SK-N-SH (cell line): ENCODE results near the gene YAF2. TPM values are rescaled to one million over a fixed set of nuclear protein-coding genes. Genes with fewer than 3 reads are reported as not detected.

Experiments used
- CTCF ChIA-PET: fragments of 300-600, 350-600 bp; formaldehyde crosslinking; extraction: SDS; loops from one replicate; lab custom pipeline; 2021; lab: Yijun Ruan, JAX
- POLR2A ChIA-PET: fragments of 350-600 bp; sonication (Branson Sonifier 250); formaldehyde crosslinking; extraction: SDS; loops from one replicate; lab custom pipeline; 2020; ENCODE audit warnings: antibody characterized with exemption, inconsistent platforms; lab: Yijun Ruan, JAX
- DNase-seq: peaks from one replicate; pipeline ENCODE4 v3.0.0; 2012
- H2AFZ ChIP-seq: fragments of 200-600 bp; sonication (generic); 2 replicates; pipeline ENCODE4 v1.8.1; 2016; ENCODE audit warnings: antibody characterized with exemption, mild to moderate bottlenecking, low read depth
- H3F3A ChIP-seq: fragments of 200-600 bp; sonication (generic); replicated peaks from 2 replicates; pipeline ENCODE3; 2016; ENCODE audit warnings: antibody characterized with exemption, mild to moderate bottlenecking; ENCODE audit not compliant: insufficient read depth
- H3K27ac ChIP-seq, 2 experiments: fragments of 200-500 bp in 1 of 2; fragments of 200-600 bp in 1 of 2; sonication (Bioruptor generic) in 1 of 2; sonication (generic), shearing (Covaris generic) in 1 of 2; 2 replicates each; pipeline versions ENCODE4 v1.5.1 to v1.6.1; 2014 to 2016; ENCODE audit warnings: low read depth in 2 of 2, inconsistent platforms in 1 of 2, low read length in 1 of 2, mild to moderate bottlenecking in 1 of 2, mixed read lengths in 1 of 2
- H3K27me3 ChIP-seq: fragments of 200-600 bp; sonication (generic), shearing (Covaris generic); 2 replicates; pipeline ENCODE4 v1.6.1; 2016; ENCODE audit warnings: mixed run types; ENCODE audit not compliant: insufficient read depth
- H3K36me3 ChIP-seq, 2 experiments: fragments of 200-500 bp in 1 of 2; fragments of 200-600 bp in 1 of 2; sonication (Bioruptor generic) in 1 of 2; sonication (generic) in 1 of 2; replicated peaks in 1 of 2; 2 replicates each; pipeline versions ENCODE3 to v1.5.1; 2014 to 2016; ENCODE audit warnings: low read length in 1 of 2, mild to moderate bottlenecking in 1 of 2; ENCODE audit not compliant: insufficient read depth in 2 of 2, control insufficient read depth in 1 of 2
- H3K4me1 ChIP-seq, 2 experiments: fragments of 200-500 bp in 1 of 2; fragments of 200-600 bp in 1 of 2; sonication (Bioruptor generic) in 1 of 2; sonication (generic), shearing (Covaris generic) in 1 of 2; 2 replicates each; pipeline versions ENCODE4 v1.5.1 to v1.6.1; 2014 to 2016; ENCODE audit warnings: low read depth in 1 of 2, low read length in 1 of 2, mixed run types in 1 of 2; ENCODE audit not compliant: insufficient read depth in 2 of 2, control insufficient read depth in 1 of 2
- H3K4me2 ChIP-seq: fragments of 200-600 bp; sonication (generic), shearing (Covaris generic); 2 replicates; pipeline ENCODE4 v1.6.1; 2017; ENCODE audit warnings: mixed run types
- H3K4me3 ChIP-seq, 2 experiments: fragments of 200-500 bp in 1 of 2; fragments of 200-600 bp in 1 of 2; sonication (Bioruptor generic) in 1 of 2; sonication (generic), shearing (Covaris generic) in 1 of 2; 2 replicates each; pipeline versions ENCODE4 v1.5.1 to v1.8.1; 2014 to 2016; ENCODE audit warnings: low read depth in 2 of 2, inconsistent platforms in 1 of 2, low read length in 1 of 2, mild to moderate bottlenecking in 1 of 2, mixed read lengths in 1 of 2, moderate library complexity in 1 of 2
- H3K79me2 ChIP-seq: fragments of 200-600 bp; sonication (generic); 2 replicates; pipeline ENCODE4 v1.8.1; 2017; ENCODE audit warnings: mild to moderate bottlenecking; ENCODE audit not compliant: insufficient read depth
- H3K9ac ChIP-seq: fragments of 200-600 bp; sonication (generic); 2 replicates; pipeline ENCODE4 v1.6.1; 2017; ENCODE audit warnings: mixed run types
- H3K9me2 ChIP-seq: fragments of 200-600 bp; sonication (generic); 2 replicates; pipeline ENCODE4 v1.6.1; 2017; ENCODE audit warnings: mixed run types
- H3K9me3 ChIP-seq: fragments of 200-600 bp; sonication (generic); 2 replicates; pipeline ENCODE4 v1.6.1; 2017; ENCODE audit warnings: mixed run types, mild to moderate bottlenecking, moderate library complexity
- H4K20me1 ChIP-seq: fragments of 200-600 bp; sonication (generic); 2 replicates; pipeline ENCODE4 v1.6.1; 2017; ENCODE audit warnings: mild to moderate bottlenecking, mixed run types; ENCODE audit not compliant: insufficient read depth
- CHD2 ChIP-seq: fragments of 150-350 bp; IDR thresholded peaks from 2 replicates; pipeline ENCODE4 v1.6.1; 2018; ENCODE audit warnings: low read length; ENCODE audit not compliant: partially characterized antibody
- CTCF ChIP-seq: fragments of 200-600 bp; sonication (generic); IDR thresholded peaks from 2 replicates; pipeline ENCODE4 v1.6.1; 2017; ENCODE audit warnings: antibody characterized with exemption, mild to moderate bottlenecking, moderate library complexity
- ELF1 ChIP-seq: IDR thresholded peaks from 2 replicates; pipeline ENCODE4 v1.4.0; 2012
- EP300 ChIP-seq, 2 experiments: IDR thresholded peaks; 2 replicates each; pipeline versions ENCODE4 v1.4.0 to v1.6.1; 2012; ENCODE audit warnings: borderline replicate concordance in 1 of 2, low read depth in 1 of 2, low read length in 1 of 2
- EZH2phosphoT487 ChIP-seq: fragments of 200-600 bp; sonication (generic); IDR thresholded peaks from 2 replicates; pipeline ENCODE4 v1.6.1; 2017; ENCODE audit warnings: low read depth, mixed run types, mild to moderate bottlenecking, antibody characterized with exemption, moderate library complexity, borderline replicate concordance
- FOSL2 ChIP-seq: IDR thresholded peaks from 2 replicates; pipeline ENCODE4 v1.4.0; 2012; ENCODE audit warnings: low read depth, mild to moderate bottlenecking, moderate library complexity, borderline replicate concordance
- FOXM1 ChIP-seq: IDR thresholded peaks from 2 replicates; pipeline ENCODE4 v1.4.0; 2012; ENCODE audit warnings: low read depth, mild to moderate bottlenecking
- GATA2 ChIP-seq: sonication (generic); formaldehyde crosslinking; IDR thresholded peaks from 2 replicates; pipeline ENCODE4 v1.5.0; 2020; ENCODE audit warnings: mild to moderate bottlenecking, missing genetic modification reagents
- MEF2A ChIP-seq: IDR thresholded peaks from 2 replicates; pipeline ENCODE4 v1.4.0; 2012; ENCODE audit warnings: low read depth, borderline replicate concordance
- MXI1 ChIP-seq: IDR thresholded peaks from 2 replicates; pipeline ENCODE4 v1.6.1; 2012; ENCODE audit warnings: mild to moderate bottlenecking, low read depth, low read length, improper control_type of control experiment
- NFIC ChIP-seq: IDR thresholded peaks from 2 replicates; pipeline ENCODE4 v1.4.0; 2012; ENCODE audit warnings: borderline replicate concordance
- NRF1 ChIP-seq: IDR thresholded peaks from 2 replicates; pipeline ENCODE4 v1.6.1; 2012; ENCODE audit warnings: low read depth, mild to moderate bottlenecking, low read length
- POLR2AphosphoS5 ChIP-seq: IDR thresholded peaks from 2 replicates; pipeline ENCODE4 v1.6.1; 2012; ENCODE audit warnings: low read depth, low read length
- RAD21 ChIP-seq: IDR thresholded peaks from 2 replicates; pipeline ENCODE4 v1.6.1; 2012; ENCODE audit warnings: mild to moderate bottlenecking, low read length
- RFX5 ChIP-seq: IDR thresholded peaks from 2 replicates; pipeline ENCODE4 v1.6.1; 2012; ENCODE audit warnings: mild to moderate bottlenecking, improper control_type of control experiment, low read length
- RXRA ChIP-seq: IDR thresholded peaks from 2 replicates; pipeline ENCODE4 v1.4.0; 2012; ENCODE audit warnings: low read depth, mild to moderate bottlenecking, borderline replicate concordance
- SIN3A ChIP-seq: IDR thresholded peaks from 2 replicates; pipeline ENCODE4 v1.6.1; 2012; ENCODE audit warnings: low read depth, mild to moderate bottlenecking, low read length, moderate library complexity, borderline replicate concordance
- TAF1 ChIP-seq: IDR thresholded peaks from 2 replicates; pipeline ENCODE4 v1.6.1; 2012; ENCODE audit warnings: low read depth, mild to moderate bottlenecking, low read length, moderate library complexity, borderline replicate concordance
- TCF12 ChIP-seq: IDR thresholded peaks from 2 replicates; pipeline ENCODE4 v1.4.0; 2012
- USF2 ChIP-seq: fragments of 150-350 bp; IDR thresholded peaks from 2 replicates; pipeline ENCODE4 v1.6.1; 2017; ENCODE audit warnings: antibody characterized with exemption, low read length, low read depth, borderline replicate concordance
- YY1 ChIP-seq: IDR thresholded peaks from 2 replicates; pipeline ENCODE4 v1.4.0; 2012; ENCODE audit warnings: low read depth, mild to moderate bottlenecking
- WGBS: methylation state at CpG from one replicate; pipeline ENCODE4 v1.1.6; 2017; ENCODE audit warnings: low lambda C conversion rate; 5-methylcytosine and 5-hydroxymethylcytosine counted together
- polyA plus RNA-seq, 3 experiments: library from polyadenylated mRNA; depleted of rRNA; stranded (reverse); fragments of >200 nt; gene quantifications; 2 replicates each; pipeline ENCODE4 v1.2.3, GENCODE V29; 2012
- TF ChIP-seq, protein P1 (sequence below): IDR thresholded peaks from 2 replicates; pipeline ENCODE4 v1.4.0; 2012; ENCODE audit warnings: low read depth

Gene YAF2
- polyA plus RNA-seq, 1 of the 3 experiments (the other 2 are of a cell fraction): 5.3 TPM

GRCh38 chr12:42275499-42275898, 37.5 kb upstream of the YAF2 start:
- H3K27ac ChIP-seq: no peak overlapping the region
- H2AFZ ChIP-seq: no peak overlapping the region
- no peak overlapping the region for H3K4me3 ChIP-seq
- no peaks in the 10 kb centered on the region for H3K27me3 ChIP-seq
- H3F3A ChIP-seq: no peaks in the 10 kb centered on the region
- H3K4me1 ChIP-seq: no peaks in the 10 kb centered on the region
- TF ChIP-seq ELF1: no peak
- TF ChIP-seq EP300 (IDR thresholded peaks at IDR 0.05; ENCODE audit: borderline replicate concordance in 1 of 2, low read depth in 1 of 2, low read length in 1 of 2): no peak
- TF ChIP-seq, protein P1, sequence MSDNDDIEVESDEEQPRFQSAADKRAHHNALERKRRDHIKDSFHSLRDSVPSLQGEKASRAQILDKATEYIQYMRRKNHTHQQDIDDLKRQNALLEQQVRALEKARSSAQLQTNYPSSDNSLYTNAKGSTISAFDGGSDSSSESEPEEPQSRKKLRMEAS: no peak
- no peak for TF ChIP-seq RFX5
- TF ChIP-seq POLR2AphosphoS5: no peak
- H3K9me3 ChIP-seq: no peaks in the 10 kb centered on the region
- DNase-seq: no peak
- ChIA-PET CTCF (no interaction called here), POLR2A (no interaction called here)
- no peaks in the 10 kb centered on the region for H3K79me2 ChIP-seq
- H3K36me3 ChIP-seq: no peaks in the 10 kb centered on the region
- no peaks in the 10 kb centered on the region for H3K9me2 ChIP-seq
- H3K9ac ChIP-seq: no peak overlapping the region
- no peak overlapping the region for H3K4me2 ChIP-seq
- 73% methylated on average over 4 of the region's 4 CpGs for WGBS
- H4K20me1 ChIP-seq: no peaks in the 10 kb centered on the region

DNA sequence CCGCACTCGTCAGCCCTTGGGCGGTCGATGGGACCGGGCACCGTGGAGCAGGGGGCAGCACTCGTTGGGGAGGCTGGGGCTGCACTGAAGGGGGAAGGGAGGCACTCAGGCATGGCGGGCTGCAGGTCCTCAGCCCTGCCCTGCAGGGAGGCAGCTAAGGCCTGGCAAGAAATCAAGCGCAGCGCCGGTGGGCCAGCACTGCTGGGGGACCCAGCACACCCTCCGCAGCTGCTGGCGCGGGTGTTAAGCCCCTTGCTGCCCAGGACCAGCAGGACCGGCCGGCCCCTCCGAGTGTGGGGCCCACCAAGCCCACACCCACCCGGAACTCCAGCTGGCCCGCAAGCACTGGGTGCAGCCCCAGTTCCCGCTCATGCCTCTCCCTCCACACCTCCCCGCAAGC, 35.7 kb upstream of the YAF2 start:
- no peaks in the 10 kb centered on the region for H3F3A ChIP-seq
- H3K79me2 ChIP-seq: no peaks in the 10 kb centered on the region
- no peak overlapping the region for H3K4me3 ChIP-seq
- H2AFZ ChIP-seq: no peak overlapping the region
- CTCF ChIA-PET: no interaction called here
- no peaks in the 10 kb centered on the region for H3K36me3 ChIP-seq
- H3K4me1 ChIP-seq: no peaks in the 10 kb centered on the region
- no peak for DNase-seq
- no peak overlapping the region for H3K9ac ChIP-seq
- 87% methylated on average over 10 of the region's 21 CpGs for WGBS
- no peaks in the 10 kb centered on the region for H3K9me3 ChIP-seq
- H3K4me2 ChIP-seq: no peak overlapping the region
- TF ChIP-seq GATA2 (CRISPR knock-in tag) (no peak), FOXM1 (no peak), USF2 (no peak), MEF2A (no peak), RXRA (no peak), NRF1 (no peak), EP300 (IDR thresholded peaks at IDR 0.05; ENCODE audit: borderline replicate concordance in 1 of 2, low read depth in 1 of 2, low read length in 1 of 2) (no peak), FOSL2 (no peak), CTCF (no peak), NFIC (no peak), RAD21 (no peak), SIN3A (no peak), RFX5 (no peak), MXI1 (no peak), YY1 (no peak), TAF1 (no peak), TCF12 (no peak), EZH2phosphoT487 (no peak), CHD2 (no peak)
- H3K9me2 ChIP-seq: no peaks in the 10 kb centered on the region
- no peak overlapping the region for H3K27ac ChIP-seq
- no peaks in the 10 kb centered on the region for H3K27me3 ChIP-seq
- POLR2A ChIA-PET: no interaction called here
- H4K20me1 ChIP-seq: no peaks in the 10 kb centered on the region
